ENCODE data around the gene ISM1. TPM values are rescaled to one million over a fixed set of nuclear protein-coding genes. Genes with fewer than 3 reads are reported as not detected.

ISM1 gene
- total RNA-seq, 3 donors from 2014 or later: 13.0 to 18.7 (median 15.2) TPM

- no peaks in the 10 kb centered on the region for H3K36me3 ChIP-seq
- peak overlapping the region; percentile 30 to 76 for H3K27ac ChIP-seq
- no peaks in the 10 kb centered on the region for H3K27me3 ChIP-seq
- H3K4me1 ChIP-seq: no peaks in the 10 kb centered on the region
- no peak for DNase-seq (ENCODE audit: low spot score in 2 of 2)
- no peak for TF ChIP-seq POLR2AphosphoS5 (IDR thresholded peaks at IDR 0.05)
- TF ChIP-seq POLR2A (IDR thresholded peaks at IDR 0.05): no peak
- TF ChIP-seq CTCF (IDR thresholded peaks at IDR 0.05): no peak
- intact Hi-C loops (cut with DNase I; ENCODE audit: low total_unique reads): no loop called here
- H3K4me3 ChIP-seq: no peak overlapping the region
- no peaks in the 10 kb centered on the region for H3K9me3 ChIP-seq
Observed at GRCh38 chr20:13292201-13292885, 71.3 kb downstream of the ISM1 start.

- DNase-seq (ENCODE audit: low spot score in 2 of 2): no peak
- H3K36me3 ChIP-seq: no peaks in the 10 kb centered on the region
- H3K9me3 ChIP-seq: no peaks in the 10 kb centered on the region
- H3K27ac ChIP-seq: no peak overlapping the region
- H3K4me1 ChIP-seq: no peaks in the 10 kb centered on the region
- TF ChIP-seq CTCF (IDR thresholded peaks at IDR 0.05): no peak
- TF ChIP-seq POLR2AphosphoS5 (IDR thresholded peaks at IDR 0.05): no peak
- no peak for TF ChIP-seq POLR2A (IDR thresholded peaks at IDR 0.05)
- H3K27me3 ChIP-seq: no peaks in the 10 kb centered on the region
- no peak overlapping the region for H3K4me3 ChIP-seq
- intact Hi-C loops (cut with DNase I; ENCODE audit: low total_unique reads): no loop called here
Observed at GRCh38 chr20:13294522-13294921, 73.4 kb downstream of the ISM1 start.

- DNase-seq (ENCODE audit: low spot score in 2 of 2): no peak
- Histone ChIP-seq H3K36me3 (no peaks in the 10 kb centered on the region), H3K4me1 (no peaks in the 10 kb centered on the region), H3K27ac (no peak overlapping the region), H3K27me3 (no peaks in the 10 kb centered on the region), H3K9me3 (no peaks in the 10 kb centered on the region), H3K4me3 (no peak overlapping the region)
- TF ChIP-seq POLR2A (IDR thresholded peaks at IDR 0.05) (no peak), CTCF (IDR thresholded peaks at IDR 0.05) (no peak), POLR2AphosphoS5 (IDR thresholded peaks at IDR 0.05) (no peak)
- intact Hi-C loops (cut with DNase I; ENCODE audit: low total_unique reads): no loop called here
Observed at GRCh38 chr20:13295637-13296036, 74.6 kb downstream of the ISM1 start.

- DNase-seq (ENCODE audit: low spot score in 2 of 2): no peak
- no peaks in the 10 kb centered on the region for H3K27me3 ChIP-seq
- intact Hi-C loops (cut with DNase I; ENCODE audit: low total_unique reads): no loop called here
- no peaks in the 10 kb centered on the region for H3K4me1 ChIP-seq
- no peak overlapping the region for H3K27ac ChIP-seq
- no peaks in the 10 kb centered on the region for H3K36me3 ChIP-seq
- no peaks in the 10 kb centered on the region for H3K9me3 ChIP-seq
- no peak for TF ChIP-seq POLR2AphosphoS5 (IDR thresholded peaks at IDR 0.05)
- TF ChIP-seq CTCF (IDR thresholded peaks at IDR 0.05): no peak
- no peak for TF ChIP-seq POLR2A (IDR thresholded peaks at IDR 0.05)
- H3K4me3 ChIP-seq: no peak overlapping the region
Observed at GRCh38 chr20:13296070-13296469, 75.0 kb downstream of the ISM1 start.

- Histone ChIP-seq H3K9me3 (no peaks in the 10 kb centered on the region), H3K27ac (no peak overlapping the region), H3K36me3 (no peaks in the 10 kb centered on the region), H3K4me3 (no peak overlapping the region), H3K4me1 (no peaks in the 10 kb centered on the region), H3K27me3 (no peaks in the 10 kb centered on the region)
- TF ChIP-seq POLR2A (IDR thresholded peaks at IDR 0.05): no peak
- no peak for TF ChIP-seq CTCF (IDR thresholded peaks at IDR 0.05)
- TF ChIP-seq POLR2AphosphoS5 (IDR thresholded peaks at IDR 0.05): no peak
- intact Hi-C loops (cut with DNase I; ENCODE audit: low total_unique reads): no loop called here
- no peak for DNase-seq (ENCODE audit: low spot score in 2 of 2)
Observed at GRCh38 chr20:13297147-13297899, 76.2 kb downstream of the ISM1 start.
